ENCODE measurements around the gene RPS2.
"Not testable (repeated sequence)": the region's sequence is repeated elsewhere in the genome, so short reads cannot be mapped to it uniquely, and the experiment has no call there.

GRCh38 chr16:1957434-1958142 lies 7.0 kb downstream of the RPS2 start:
- TF ChIP-seq ZNF274 (IDR thresholded peaks at IDR 0.05; ENCODE audit: borderline replicate concordance, extremely low read depth, low read length); CTCF (IDR thresholded peaks at IDR 0.05; ENCODE audit: control extremely low read depth in 1 of 3, insufficient read depth in 1 of 3, low read depth in 1 of 3, low read length in 3 of 3); MAX (IDR thresholded peaks at IDR 0.05); RAD21 (IDR thresholded peaks at IDR 0.05 in 1 of 2, conservative IDR thresholded peaks at IDR 0.05 in 1 of 2; ENCODE audit: low read depth in 2 of 2, low read length in 2 of 2); TAF7 (optimal IDR thresholded peaks at IDR 0.05; ENCODE audit: borderline replicate concordance, low read depth, low read length); CHD1 (IDR thresholded peaks at IDR 0.05; ENCODE audit: low read depth, low read length); KDM5A (IDR thresholded peaks at IDR 0.05; ENCODE audit: low read length); JUND (IDR thresholded peaks at IDR 0.05; ENCODE audit: low read length); RXRA (IDR thresholded peaks at IDR 0.05; ENCODE audit: insufficient read depth, low read depth, low read length); ATF2 (IDR thresholded peaks at IDR 0.05; ENCODE audit: low read length); CEBPB (IDR thresholded peaks at IDR 0.05; ENCODE audit: low read depth, low read length); SRF (IDR thresholded peaks at IDR 0.05; ENCODE audit: low read depth, low read length): not testable (repeated sequence)

Measured in H1 (cell line).